ENCODE measurements around the gene P3H4. TPM values are rescaled to one million over a fixed set of nuclear protein-coding genes. Genes with fewer than 3 reads are reported as not detected.

Gene P3H4
- total RNA-seq, 4 donors from 2014 or later: 8.5 to 18.6 (median 9.2) TPM

- Histone ChIP-seq H3K36me3 (peaks cover 5% of the 10 kb centered on the region), H3K27ac (peak overlapping the region; percentile 66), H3K9me3 (no peaks in the 10 kb centered on the region), H3K27me3 (no peaks in the 10 kb centered on the region), H3K4me3 (peak overlapping the region; percentile 82), H3K4me1 (peaks cover 44% of the 10 kb centered on the region)
- WGBS: 39% methylated on average over 21 of the region's 58 CpGs
- peak in 1 of 2 donors; percentile 73 for DNase-seq (ENCODE audit: low spot score in 2 of 2)
- TF ChIP-seq POLR2AphosphoS5 (IDR thresholded peaks at IDR 0.05) (no peak), CTCF (IDR thresholded peaks at IDR 0.05) (no peak), EP300 (IDR thresholded peaks at IDR 0.05) (no peak), POLR2A (IDR thresholded peaks at IDR 0.05) (no peak)
These were observed 845 bp downstream of the P3H4 start for GRCh38 chr17:41810659-41811548.

DNA sequence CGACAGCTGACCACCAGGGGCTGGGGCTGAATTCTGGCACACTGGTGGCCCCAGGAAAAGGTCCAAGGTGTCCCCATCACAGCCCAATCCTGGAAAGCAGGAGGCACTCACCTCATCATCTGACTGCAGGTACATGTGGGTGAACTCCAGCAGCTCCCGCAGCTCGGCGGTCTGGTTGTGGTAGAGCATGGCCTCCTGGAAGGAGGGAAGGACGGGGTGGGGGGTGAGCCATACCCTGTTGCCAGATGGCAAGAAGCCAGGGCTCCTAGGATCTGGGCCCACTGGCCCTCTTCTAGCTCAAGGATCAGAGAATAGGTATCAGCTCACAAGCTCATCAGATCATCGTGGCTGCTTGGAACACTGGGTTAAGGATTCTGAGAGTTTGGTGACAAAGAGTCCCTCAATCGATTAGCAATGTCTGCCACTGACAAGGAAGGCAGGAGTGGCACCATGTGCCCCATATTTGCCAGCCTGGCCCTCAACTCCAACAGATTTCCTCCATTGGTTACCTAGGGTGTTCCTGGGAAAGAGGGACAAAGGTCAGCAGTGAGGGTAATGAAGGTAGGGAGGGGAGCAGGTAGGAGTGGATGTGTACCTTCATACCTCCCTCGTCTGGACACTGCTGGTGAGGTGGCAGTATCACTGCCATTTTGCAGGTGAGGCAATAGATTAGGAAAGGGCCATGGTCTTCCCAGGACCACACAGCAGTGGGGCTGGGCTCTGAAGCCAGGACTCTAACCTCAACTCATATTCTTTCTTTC is 4.9 kb downstream of the P3H4 start:
- peaks cover 22% of the 10 kb centered on the region for H3K4me1 ChIP-seq
- H3K36me3 ChIP-seq: peaks cover 5% of the 10 kb centered on the region
- H3K9me3 ChIP-seq: no peaks in the 10 kb centered on the region
- no peak for TF ChIP-seq CTCF (IDR thresholded peaks at IDR 0.05)
- no peak for TF ChIP-seq POLR2AphosphoS5 (IDR thresholded peaks at IDR 0.05)
- no peak for TF ChIP-seq EP300 (IDR thresholded peaks at IDR 0.05)
- TF ChIP-seq POLR2A (IDR thresholded peaks at IDR 0.05): no peak
- WGBS: 81% methylated on average over 6 of the region's 8 CpGs
- no peaks in the 10 kb centered on the region for H3K27me3 ChIP-seq
- no peak overlapping the region for H3K4me3 ChIP-seq
- no peak overlapping the region for H3K27ac ChIP-seq
- DNase-seq (ENCODE audit: low spot score in 2 of 2): no peak

DNA sequence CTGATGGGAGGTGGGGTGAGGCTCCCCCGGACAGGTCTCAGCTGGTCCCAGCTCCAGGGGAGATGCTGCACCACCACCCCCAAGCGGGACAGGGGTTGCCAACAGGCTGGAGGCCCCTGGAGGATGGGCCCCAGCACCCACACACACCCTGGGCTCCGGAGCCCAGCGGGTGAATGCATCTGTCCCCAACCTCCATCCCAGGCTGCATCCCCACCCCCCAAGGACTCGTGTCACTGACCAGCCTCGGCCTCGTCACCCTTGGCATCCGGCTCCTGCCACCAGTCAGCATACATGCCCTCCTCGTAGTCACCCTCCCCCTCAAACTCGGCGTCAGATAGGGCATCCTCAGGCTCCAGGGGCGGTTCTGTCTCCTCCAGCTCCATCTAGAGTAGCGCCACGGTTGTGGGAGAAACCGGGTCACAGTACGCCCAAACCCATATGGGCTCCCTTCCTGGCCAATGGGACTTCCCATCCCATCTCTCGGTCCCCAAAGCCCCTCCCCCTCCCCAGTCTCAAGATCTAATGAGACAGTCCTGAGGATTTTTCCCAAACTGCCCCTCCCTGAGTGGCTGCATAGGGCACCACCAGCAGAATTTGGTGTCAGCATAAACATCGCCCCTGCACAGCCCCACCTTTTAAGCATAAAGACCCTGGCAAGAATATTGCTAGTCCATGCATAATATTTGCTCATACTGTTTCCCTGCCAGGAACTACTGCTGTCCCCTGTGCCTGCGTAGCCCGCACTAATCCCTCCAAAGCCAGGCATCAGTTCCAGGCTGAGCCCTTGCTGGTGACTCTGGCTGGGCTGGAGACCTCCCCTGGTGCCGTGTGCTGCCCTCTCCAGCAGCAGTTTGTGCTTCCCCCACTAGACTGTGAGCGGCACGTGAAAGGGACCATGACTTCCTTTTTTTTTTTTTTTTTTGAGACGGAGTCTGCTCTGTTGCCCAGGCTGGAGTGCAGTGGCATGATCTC is 8.4 kb downstream of the P3H4 start:
- peaks cover 24% of the 10 kb centered on the region for H3K4me1 ChIP-seq
- no peaks in the 10 kb centered on the region for H3K27me3 ChIP-seq
- no peaks in the 10 kb centered on the region for H3K9me3 ChIP-seq
- no peak overlapping the region for H3K4me3 ChIP-seq
- H3K36me3 ChIP-seq: peaks cover 5% of the 10 kb centered on the region
- H3K27ac ChIP-seq: no peak overlapping the region
- WGBS: 72% methylated on average over 22 of the region's 24 CpGs
- no peak for DNase-seq (ENCODE audit: low spot score in 2 of 2)
- TF ChIP-seq POLR2A (IDR thresholded peaks at IDR 0.05) (no peak), CTCF (IDR thresholded peaks at IDR 0.05) (no peak), EP300 (IDR thresholded peaks at IDR 0.05) (no peak), POLR2AphosphoS5 (IDR thresholded peaks at IDR 0.05) (no peak)

- peak; percentile 93 to 99 for TF ChIP-seq CTCF (IDR thresholded peaks at IDR 0.05)
- no peak for TF ChIP-seq POLR2A (IDR thresholded peaks at IDR 0.05)
- peak in 2 of 3 donors; percentile 36 to 59 for TF ChIP-seq POLR2AphosphoS5 (IDR thresholded peaks at IDR 0.05)
- TF ChIP-seq EP300 (IDR thresholded peaks at IDR 0.05): no peak
- no peaks in the 10 kb centered on the region for H3K27me3 ChIP-seq
- H3K27ac ChIP-seq: peak overlapping the region; percentile 90
- H3K4me1 ChIP-seq: peaks cover 24% of the 10 kb centered on the region
- H3K36me3 ChIP-seq: no peaks in the 10 kb centered on the region
- peak; percentile 90 to 91 for DNase-seq (ENCODE audit: low spot score in 2 of 2)
- H3K4me3 ChIP-seq: peak overlapping the region; percentile 16
- 13% methylated on average over 8 of the region's 14 CpGs for WGBS
- no peaks in the 10 kb centered on the region for H3K9me3 ChIP-seq
These were observed 10.1 kb downstream of the P3H4 start for GRCh38 chr17:41801374-41802271.

Data from suprapubic skin (tissue), 4 donors.